SK-N-MC (cell line): ENCODE data around the gene HUNK.
"Not testable (repeated sequence)": the region's sequence is repeated elsewhere in the genome, so short reads cannot be mapped to it uniquely, and the experiment has no call there.

Experiments
- DNase-seq: peaks from one replicate; pipeline ENCODE4 v3.0.0-alpha.2; 2011; ENCODE audit warnings: low read depth, low spot score
- H3K27ac ChIP-seq: fragments of 200-600 bp; sonication (generic); 2 replicates; pipeline ENCODE4 v1.5.1; 2016; ENCODE audit warnings: mixed run types
- H3K36me3 ChIP-seq: fragments of 200-600 bp; sonication (generic); 2 replicates; pipeline ENCODE4 v1.6.1; 2017; ENCODE audit warnings: antibody characterized with exemption, low read length, mixed read lengths; ENCODE audit not compliant: insufficient read depth
- H3K4me3 ChIP-seq: fragments of 200-600 bp; sonication (generic); 2 replicates; pipeline ENCODE4 v1.5.1; 2016
- H3K9ac ChIP-seq: fragments of 200-600 bp; sonication (generic); 2 replicates; pipeline ENCODE4 v1.8.0; 2017; ENCODE audit warnings: mixed run types, mixed read lengths; ENCODE audit not compliant: insufficient read length
- H3K9me3 ChIP-seq: fragments of 200-600 bp; sonication (generic); 2 replicates; pipeline ENCODE4 v1.6.1; 2017; ENCODE audit warnings: low read depth, mild to moderate bottlenecking, antibody characterized with exemption, low read length, moderate library complexity, mixed read lengths
- EZH2 ChIP-seq: fragments of 200-600 bp; sonication (generic); IDR thresholded peaks from one replicate; pipeline ENCODE4 v1.6.1; 2017; ENCODE audit warnings: antibody characterized with exemption
- FOXP2 ChIP-seq: optimal IDR thresholded peaks from 2 replicates; pipeline ENCODE3; 2011; ENCODE audit warnings: mild to moderate bottlenecking, moderate library complexity; ENCODE audit not compliant: insufficient read depth; ENCODE audit errors: extremely low read length, control extremely low read depth
- POLR2AphosphoS5 ChIP-seq: IDR thresholded peaks from 2 replicates; pipeline ENCODE4 v1.6.1; 2012; ENCODE audit warnings: mild to moderate bottlenecking, low read depth, low read length, borderline replicate concordance

HUNK gene

GRCh38 chr21:31941694-31942093, 68.9 kb downstream of the HUNK start:
- no peak for TF ChIP-seq POLR2AphosphoS5
- H3K27ac ChIP-seq: no peak overlapping the region
- DNase-seq: no peak

GRCh38 chr21:31943561-31943960, 70.7 kb downstream of the HUNK start:
- H3K4me3 ChIP-seq: no peak overlapping the region
- TF ChIP-seq EZH2 (no peak), FOXP2 (no peak), POLR2AphosphoS5 (no peak)
- DNase-seq: no peak

More at GRCh38 chr21:31941694-31942093, 68.9 kb downstream of the HUNK start:
- Histone ChIP-seq H3K4me3 (no peak overlapping the region), H3K9ac (no peak overlapping the region), H3K9me3 (no peaks in the 10 kb centered on the region), H3K36me3 (no peaks in the 10 kb centered on the region)

GRCh38 chr21:31945141-31945540, 72.3 kb downstream of the HUNK start:
- no peak overlapping the region for H3K4me3 ChIP-seq
- H3K9ac ChIP-seq: no peak overlapping the region
- no peak for DNase-seq
- TF ChIP-seq EZH2 (no peak), POLR2AphosphoS5 (no peak), FOXP2 (no peak)
- H3K36me3 ChIP-seq: no peaks in the 10 kb centered on the region
- no peak overlapping the region for H3K27ac ChIP-seq
- H3K9me3 ChIP-seq: no peaks in the 10 kb centered on the region

More at GRCh38 chr21:31943561-31943960, 70.7 kb downstream of the HUNK start:
- H3K9me3 ChIP-seq: no peaks in the 10 kb centered on the region
- no peaks in the 10 kb centered on the region for H3K36me3 ChIP-seq
- H3K9ac ChIP-seq: no peak overlapping the region
- no peak overlapping the region for H3K27ac ChIP-seq

- TF ChIP-seq EZH2: no peak
- TF ChIP-seq POLR2AphosphoS5: no peak
- Histone ChIP-seq H3K4me3 (no peak overlapping the region), H3K36me3 (no peaks in the 10 kb centered on the region), H3K27ac (no peak overlapping the region), H3K9ac (no peak overlapping the region), H3K9me3 (no peaks in the 10 kb centered on the region)
- DNase-seq: no peak
These were observed 72.7 kb downstream of the HUNK start for GRCh38 chr21:31945546-31945945.

GRCh38 chr21:31946231-31946630, 73.4 kb downstream of the HUNK start:
- no peak for DNase-seq
- TF ChIP-seq POLR2AphosphoS5 (no peak), FOXP2 (no peak), EZH2 (no peak)
- H3K27ac ChIP-seq: no peak overlapping the region
- H3K9ac ChIP-seq: no peak overlapping the region
- no peaks in the 10 kb centered on the region for H3K9me3 ChIP-seq
- no peak overlapping the region for H3K4me3 ChIP-seq
- H3K36me3 ChIP-seq: no peaks in the 10 kb centered on the region

GRCh38 chr21:31946876-31947550, 74.2 kb downstream of the HUNK start:
- DNase-seq, H3K27ac ChIP-seq, H3K9me3 ChIP-seq, H3K36me3 ChIP-seq, H3K4me3 ChIP-seq, H3K9ac ChIP-seq: not testable (repeated sequence)

GRCh38 chr21:31948676-31949075, 75.9 kb downstream of the HUNK start:
- TF ChIP-seq FOXP2: no peak
- no peak for TF ChIP-seq POLR2AphosphoS5
- TF ChIP-seq EZH2: no peak
- H3K9ac ChIP-seq: no peak overlapping the region
- no peak for DNase-seq
- H3K27ac ChIP-seq: no peak overlapping the region
- H3K9me3 ChIP-seq: no peaks in the 10 kb centered on the region
- H3K4me3 ChIP-seq: no peak overlapping the region
- H3K36me3 ChIP-seq: no peaks in the 10 kb centered on the region

GRCh38 chr21:31952828-31953227, 80.0 kb downstream of the HUNK start:
- TF ChIP-seq POLR2AphosphoS5 (no peak), FOXP2 (no peak), EZH2 (no peak)
- no peak for DNase-seq
- H3K27ac ChIP-seq: no peak overlapping the region
- no peak overlapping the region for H3K4me3 ChIP-seq
- no peak overlapping the region for H3K9ac ChIP-seq
- H3K36me3 ChIP-seq: no peaks in the 10 kb centered on the region
- no peaks in the 10 kb centered on the region for H3K9me3 ChIP-seq

- Histone ChIP-seq H3K4me3 (no peak overlapping the region), H3K9me3 (no peaks in the 10 kb centered on the region), H3K9ac (no peak overlapping the region), H3K36me3 (no peaks in the 10 kb centered on the region), H3K27ac (no peak overlapping the region)
- no peak for DNase-seq
- TF ChIP-seq POLR2AphosphoS5: no peak
- no peak for TF ChIP-seq EZH2
- TF ChIP-seq FOXP2: no peak
These were observed 84.8 kb downstream of the HUNK start for GRCh38 chr21:31957631-31958030.
